Thyroid gland (tissue), 4 donors: ENCODE measurements around the gene CAV2. TPM values are rescaled to one million over a fixed set of nuclear protein-coding genes. Genes with fewer than 3 reads are reported as not detected.

Experiments used
- DNase-seq, 2 donors: peaks; one replicate each; pipeline ENCODE4 v3.0.0-alpha.2; 2019
- H3K27ac ChIP-seq, 3 donors: fragments of 200-600 bp; sonication (generic); 1 replicate in 2 of 3; 2 replicates in 1 of 3; pipeline ENCODE4 v1.5.1; 2016 to 2019; ENCODE audit warnings: mild to moderate bottlenecking in 1 of 3, moderate library complexity in 1 of 3
- H3K27me3 ChIP-seq: fragments of 200-600 bp; sonication (generic); one replicate; pipeline ENCODE4 v1.5.1; 2019
- H3K36me3 ChIP-seq, 2 donors: fragments of 200-600 bp; sonication (generic); one replicate each; pipeline ENCODE4 v1.5.1; 2016 to 2019
- H3K4me1 ChIP-seq, 2 donors: fragments of 200-600 bp; sonication (generic); one replicate each; pipeline ENCODE4 v1.5.1; 2017 to 2019
- H3K4me3 ChIP-seq, 3 donors: fragments of 200-600 bp; sonication (generic); replicated peaks in 1 of 3; 1 replicate in 2 of 3; 2 replicates in 1 of 3; pipeline ENCODE4 v1.5.1; 2016; ENCODE audit warnings: mild to moderate bottlenecking in 1 of 3
- H3K9me3 ChIP-seq: fragments of 200-600 bp; sonication (generic); one replicate; pipeline ENCODE4 v1.5.1; 2017
- CTCF ChIP-seq, 6 experiments: fragments of 200-600 bp in 3 of 6; fragments of 450-650 bp in 3 of 6; sonication (generic) in 3 of 6; IDR thresholded peaks; one replicate each; pipeline ENCODE4 v1.5.1; 2016 to 2019; ENCODE audit warnings: antibody characterized with exemption in 6 of 6, mild to moderate bottlenecking in 2 of 6, inconsistent platforms in 1 of 6, moderate library complexity in 1 of 6
- POLR2A ChIP-seq, 2 donors: fragments of 450-650 bp; IDR thresholded peaks; one replicate each; pipeline ENCODE4 v1.6.1; 2017; ENCODE audit warnings: antibody characterized with exemption in 2 of 2, mild to moderate bottlenecking in 2 of 2, moderate library complexity in 1 of 2
- WGBS, 2 donors: methylation state at CpG; one replicate each; pipeline ENCODE4 v1.1.5; 2017; 5-methylcytosine and 5-hydroxymethylcytosine counted together
- intact Hi-C: fragments of 100-400 bp; cut with DNase I; formaldehyde crosslinking; loops from one replicate; pipeline ENCODE4 v1.15.1; 2023
- total RNA-seq, 4 donors: library from RNA; depleted of rRNA; stranded (reverse); fragments of >200 nt; gene quantifications; one replicate each; pipeline ENCODE4 v1.2.3, GENCODE V29; 2016

The CAV2 gene
- total RNA-seq, 4 donors from 2014 or later, result 210 to 331 (median 239) TPM

GRCh38 chr7:116494472-116494871 lies 5.1 kb upstream of the CAV2 start:
- intact Hi-C loops, result no loop called here
- Histone ChIP-seq H3K27me3 (no peaks in the 10 kb centered on the region), H3K9me3 (no peaks in the 10 kb centered on the region), H3K27ac (peak overlapping the region in 2 of 3 donors; percentile 49), H3K36me3 (no peaks in the 10 kb centered on the region), H3K4me1 (peaks cover 22 to 24% of the 10 kb centered on the region in 2 donors), H3K4me3 (no peak overlapping the region)
- WGBS, 2 donors, result 96% methylated on average over 2 of the region's 2 CpGs
- DNase-seq, result no peak
- TF ChIP-seq CTCF (IDR thresholded peaks at IDR 0.05), result no peak
- no peak for TF ChIP-seq POLR2A (IDR thresholded peaks at IDR 0.05)

DNA sequence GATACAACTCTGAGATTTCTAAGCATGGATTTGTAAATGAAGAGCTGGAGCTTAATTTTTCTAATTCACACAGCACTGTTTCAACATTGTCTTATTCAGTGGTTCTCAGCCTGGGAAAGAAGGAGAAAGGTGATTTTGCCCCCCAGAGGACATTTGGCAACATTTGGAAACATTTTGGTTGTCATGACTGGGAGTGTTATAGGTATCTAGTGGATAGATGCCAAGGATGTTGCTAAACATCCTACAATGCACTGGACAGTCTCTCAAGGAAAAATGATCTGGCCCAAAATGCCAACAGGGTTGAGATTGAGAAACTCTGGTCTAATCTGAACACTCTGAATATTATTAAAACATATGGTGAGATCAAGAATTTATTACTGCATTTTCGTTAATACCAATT lies 3.8 kb upstream of the CAV2 start:
- intact Hi-C loops, result no loop called here
- H3K27ac ChIP-seq, result peak overlapping the region; percentile 1 to 49 (median 49)
- DNase-seq, result no peak
- TF ChIP-seq CTCF (IDR thresholded peaks at IDR 0.05) (no peak), POLR2A (IDR thresholded peaks at IDR 0.05) (no peak)
- H3K4me1 ChIP-seq, result peaks cover 11 to 17% of the 10 kb centered on the region in 2 donors
- no peaks in the 10 kb centered on the region for H3K9me3 ChIP-seq
- 94 to 100% methylated on average over 1 of the region's 1 CpG for WGBS, 2 donors
- H3K4me3 ChIP-seq, result no peak overlapping the region
- no peaks in the 10 kb centered on the region for H3K27me3 ChIP-seq
- no peaks in the 10 kb centered on the region for H3K36me3 ChIP-seq

DNA sequence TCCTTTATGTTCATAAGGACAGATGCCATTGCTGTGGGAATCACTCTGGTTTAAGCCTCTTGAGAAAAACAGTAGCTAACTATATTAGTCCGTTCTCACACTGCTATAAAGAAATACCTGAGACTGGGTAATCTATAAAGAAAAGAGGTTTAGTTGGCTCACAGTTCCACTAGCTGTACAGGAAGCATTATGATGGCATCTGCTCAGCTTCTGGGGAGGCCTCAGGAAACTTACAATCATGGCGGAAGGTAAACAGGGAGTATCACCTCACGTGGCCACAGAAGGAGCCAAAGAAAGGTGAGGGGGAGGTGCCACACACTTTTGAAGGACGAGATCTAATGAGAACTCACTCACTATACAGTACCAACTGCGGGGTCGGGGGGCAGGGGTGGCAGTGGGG lies 2.9 kb upstream of the CAV2 start:
- Histone ChIP-seq H3K9me3 (no peaks in the 10 kb centered on the region), H3K4me3 (no peak overlapping the region), H3K27ac (peak overlapping the region in 1 of 3 donors; percentile 7), H3K36me3 (no peaks in the 10 kb centered on the region), H3K27me3 (no peaks in the 10 kb centered on the region), H3K4me1 (peaks cover 11 to 24% of the 10 kb centered on the region in 2 donors)
- intact Hi-C loops, result no loop called here
- no peak for TF ChIP-seq POLR2A (IDR thresholded peaks at IDR 0.05)
- no peak for TF ChIP-seq CTCF (IDR thresholded peaks at IDR 0.05)
- DNase-seq, result no peak
- 96 to 97% methylated on average over 6 of the region's 6 CpGs for WGBS, 2 donors

- H3K27ac ChIP-seq, result no peak overlapping the region
- DNase-seq, result no peak
- 95 to 96% methylated on average over 1 of the region's 1 CpG for WGBS, 2 donors
- intact Hi-C loops, result no loop called here
- no peak overlapping the region for H3K4me3 ChIP-seq
- TF ChIP-seq CTCF (IDR thresholded peaks at IDR 0.05) (no peak), POLR2A (IDR thresholded peaks at IDR 0.05) (no peak)
- H3K4me1 ChIP-seq, result peaks cover 9 to 26% of the 10 kb centered on the region in 2 donors
- H3K9me3 ChIP-seq, result no peaks in the 10 kb centered on the region
- no peaks in the 10 kb centered on the region for H3K36me3 ChIP-seq
- H3K27me3 ChIP-seq, result no peaks in the 10 kb centered on the region
Observed at GRCh38 chr7:116497708-116498107, 1.8 kb upstream of the CAV2 start.

GRCh38 chr7:116500078-116500853 lies 728 bp downstream of the CAV2 start:
- 6 to 9% methylated on average over 16 to 33 of the region's 36 CpGs for WGBS, 2 donors
- peak overlapping the region; percentile 55 to 94 (median 87) for H3K4me3 ChIP-seq
- H3K4me1 ChIP-seq, result peaks cover 20 to 29% of the 10 kb centered on the region in 2 donors
- H3K36me3 ChIP-seq, result no peaks in the 10 kb centered on the region
- intact Hi-C loops, result no loop called here
- no peaks in the 10 kb centered on the region for H3K9me3 ChIP-seq
- H3K27ac ChIP-seq, result peak overlapping the region; percentile 97 to 98 (median 98)
- no peak for TF ChIP-seq CTCF (IDR thresholded peaks at IDR 0.05)
- TF ChIP-seq POLR2A (IDR thresholded peaks at IDR 0.05), result peak in 1 of 2 donors; percentile 53
- no peaks in the 10 kb centered on the region for H3K27me3 ChIP-seq
- DNase-seq, result peak; percentile 44 to 55
